ENCODE measurements around the gene ADD1. TPM values are rescaled to one million over a fixed set of nuclear protein-coding genes. Genes with fewer than 3 reads are reported as not detected.
"Not testable (repeated sequence)": the region's sequence is repeated elsewhere in the genome, so short reads cannot be mapped to it uniquely, and the experiment has no call there.

The ADD1 gene
- total and polyA plus RNA-seq, 7 experiments from 2014 or later = 152 to 300 (median 260) TPM

DNA sequence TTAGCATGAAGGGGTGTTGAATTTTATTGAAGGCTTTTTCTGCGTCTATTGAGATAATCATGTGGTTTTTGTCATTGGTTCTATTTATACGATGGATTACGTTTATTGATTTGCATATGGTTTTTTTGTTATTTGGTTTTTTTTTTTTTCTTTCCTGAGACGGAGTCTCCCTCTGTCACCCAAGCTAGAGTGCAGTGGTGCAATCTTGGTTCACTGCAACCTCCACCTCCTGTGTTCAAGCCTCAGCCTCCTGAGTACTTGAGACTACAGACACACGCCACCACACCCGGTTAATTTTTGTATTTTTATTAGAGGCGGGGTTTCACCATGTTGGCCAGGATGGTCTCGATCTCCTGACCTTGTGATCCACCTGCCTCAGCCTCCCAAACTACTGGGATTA is 75.1 kb downstream of the ADD1 start:
- H3K36me3 Mint-ChIP-seq = peaks cover 12 to 73% (median 52%) of the 10 kb centered on the region in 5 donors
- H3K9me3 ChIP-seq (ENCODE audit: control insufficient read depth in 2 of 3, low read length in 3 of 3); POLR2A ChIA-PET; H3K27me3 ChIP-seq (ENCODE audit: control insufficient read depth in 2 of 2, insufficient read depth in 2 of 2, low read length in 2 of 2); H3K4me3 Mint-ChIP-seq; H3K27ac ChIP-seq (ENCODE audit: low read depth, low read length); ATAC-seq; H3K4me3 ChIP-seq (ENCODE audit: low read length); intact Hi-C loops (cut with micrococcal nuclease); DNase-seq; H3K27me3 Mint-ChIP-seq; CTCF ChIA-PET: not testable (repeated sequence)
- H3K36me3 ChIP-seq (ENCODE audit: control insufficient read depth in 2 of 3, insufficient read depth in 3 of 3, low read length in 3 of 3) = peaks cover 0 to 39% (median 11%) of the 10 kb centered on the region in 3 experiments
- peaks cover 34 to 69% (median 59%) of the 10 kb centered on the region in 7 donors for H3K4me1 Mint-ChIP-seq
- H3K9me3 Mint-ChIP-seq = peaks cover 0 to 16% (median 0%) of the 10 kb centered on the region in 11 donors
- H3K27ac Mint-ChIP-seq = peak overlapping the region in 5 of 9 donors; percentile 21 to 66 (median 40)
- peaks cover 14 to 19% of the 10 kb centered on the region in 2 donors for H3K4me1 ChIP-seq (ENCODE audit: control insufficient read depth in 2 of 2, insufficient read depth in 2 of 2, low read length in 2 of 2)

DNA sequence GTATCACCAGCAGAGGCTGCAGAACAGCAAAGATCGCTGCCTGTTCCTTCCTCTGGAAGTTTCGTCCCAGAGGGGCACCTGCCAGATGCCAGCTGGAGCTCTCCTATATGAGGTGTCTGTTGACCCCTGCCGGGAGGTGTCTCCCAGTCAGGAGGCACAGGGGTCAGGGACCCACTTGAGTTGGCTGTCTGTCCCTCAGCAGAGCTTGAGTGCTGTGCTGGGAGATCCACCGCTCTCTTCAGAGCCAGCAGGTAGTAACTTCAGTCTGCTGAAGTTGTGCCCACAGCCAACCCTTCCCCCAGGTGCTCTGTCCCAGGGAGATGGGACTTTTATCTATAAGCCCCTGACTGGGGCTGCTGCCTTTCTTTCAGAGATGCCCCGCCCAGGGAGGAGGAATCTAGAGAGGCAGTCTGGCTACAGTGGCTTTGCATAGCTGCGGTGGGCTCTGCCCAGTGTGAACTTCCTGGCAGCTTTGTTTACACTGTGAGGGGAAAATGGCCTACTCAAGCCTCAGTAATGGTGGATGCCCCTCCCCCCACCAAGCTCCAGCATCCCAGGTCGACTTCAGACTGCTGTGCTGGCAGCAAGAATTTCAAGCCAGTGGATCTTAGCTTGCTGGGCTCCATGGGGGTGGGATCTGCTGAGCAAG is 78.9 kb downstream of the ADD1 start:
- H3K27ac ChIP-seq (ENCODE audit: low read depth, low read length) = peak overlapping the region; percentile 51
- POLR2A ChIA-PET = interaction anchor here (0.6 to 2.2 kb wide), 5 partner anchors 12 to 443 kb away, joined by 3 to 6 read pairs (median 3); no protein-coding TSS in a partner anchor
- H3K27me3 ChIP-seq (ENCODE audit: control insufficient read depth in 2 of 2, insufficient read depth in 2 of 2, low read length in 2 of 2); intact Hi-C loops (cut with micrococcal nuclease); H3K27me3 Mint-ChIP-seq; ATAC-seq; H3K9me3 ChIP-seq (ENCODE audit: control insufficient read depth in 2 of 3, low read length in 3 of 3); H3K4me3 ChIP-seq (ENCODE audit: low read length); DNase-seq: not testable (repeated sequence)
- Mint-ChIP-seq H3K4me1 (peaks cover 27 to 57% (median 47%) of the 10 kb centered on the region in 7 donors), H3K36me3 (peaks cover 12 to 65% (median 37%) of the 10 kb centered on the region in 5 donors), H3K4me3 (peak overlapping the region in 6 of 10 donors; percentile 8 to 62 (median 48)), H3K27ac (peak overlapping the region; percentile 40 to 93 (median 78)), H3K9me3 (peaks cover 0 to 13% (median 0%) of the 10 kb centered on the region in 11 donors)
- CTCF ChIA-PET = interaction anchor here (0.7 kb wide), 1 partner anchor 41 kb away, joined by 3 read pairs; no protein-coding TSS in a partner anchor
- H3K36me3 ChIP-seq (ENCODE audit: control insufficient read depth in 2 of 3, insufficient read depth in 3 of 3, low read length in 3 of 3) = peaks cover 0 to 46% (median 23%) of the 10 kb centered on the region in 3 experiments
- H3K4me1 ChIP-seq (ENCODE audit: control insufficient read depth in 2 of 2, insufficient read depth in 2 of 2, low read length in 2 of 2) = peaks cover 14 to 19% of the 10 kb centered on the region in 2 donors

DNA sequence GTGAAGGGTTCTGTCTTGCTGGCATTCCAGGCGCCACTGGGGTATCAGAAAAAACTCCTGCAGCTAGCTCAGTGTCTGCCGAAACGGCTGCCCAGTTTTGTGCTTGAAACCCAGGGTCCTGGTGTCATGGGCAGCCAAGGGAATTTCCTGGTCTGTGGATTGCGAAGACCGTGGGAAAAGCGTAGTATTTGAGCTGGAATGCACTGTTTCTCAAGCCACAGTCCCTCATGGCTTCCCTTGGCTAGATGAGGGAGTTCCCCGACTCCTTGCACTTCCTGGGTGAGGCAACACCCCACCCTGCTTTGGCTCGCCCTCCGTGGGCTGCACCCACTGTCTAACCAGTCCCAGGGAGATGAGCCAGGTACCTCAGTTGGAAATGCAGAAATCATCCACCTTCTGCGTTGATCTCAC is 79.5 kb downstream of the ADD1 start:
- intact Hi-C loops (cut with micrococcal nuclease) = no loop called here
- Histone ChIP-seq H3K27ac (ENCODE audit: low read depth, low read length) (peak overlapping the region; percentile 51), H3K27me3 (ENCODE audit: control insufficient read depth in 2 of 2, insufficient read depth in 2 of 2, low read length in 2 of 2) (no peaks in the 10 kb centered on the region), H3K4me1 (ENCODE audit: control insufficient read depth in 2 of 2, insufficient read depth in 2 of 2, low read length in 2 of 2) (peaks cover 14 to 19% of the 10 kb centered on the region in 2 donors), H3K9me3 (ENCODE audit: control insufficient read depth in 2 of 3, low read length in 3 of 3) (no peaks in the 10 kb centered on the region), H3K4me3 (ENCODE audit: low read length) (no peak overlapping the region), H3K36me3 (ENCODE audit: control insufficient read depth in 2 of 3, insufficient read depth in 3 of 3, low read length in 3 of 3) (peaks cover 0 to 52% (median 23%) of the 10 kb centered on the region in 3 experiments)
- ChIA-PET POLR2A (interaction anchor here (0.7 to 2.2 kb wide), 4 partner anchors 12 to 442 kb away, joined by 3 to 6 read pairs (median 3); no protein-coding TSS in a partner anchor), CTCF (interaction anchor here (0.7 kb wide), 1 partner anchor 42 kb away, joined by 3 read pairs; no protein-coding TSS in a partner anchor)
- Mint-ChIP-seq H3K27me3 (no peaks in the 10 kb centered on the region), H3K27ac (peak overlapping the region; percentile 40 to 93 (median 82)), H3K36me3 (peaks cover 12 to 63% (median 33%) of the 10 kb centered on the region in 5 donors), H3K4me3 (peak overlapping the region in 8 of 10 donors; percentile 13 to 68 (median 40)), H3K4me1 (peaks cover 27 to 52% (median 42%) of the 10 kb centered on the region in 7 donors), H3K9me3 (peaks cover 0 to 13% (median 0%) of the 10 kb centered on the region in 11 donors)
- no peak for DNase-seq
- ATAC-seq = no peak

DNA sequence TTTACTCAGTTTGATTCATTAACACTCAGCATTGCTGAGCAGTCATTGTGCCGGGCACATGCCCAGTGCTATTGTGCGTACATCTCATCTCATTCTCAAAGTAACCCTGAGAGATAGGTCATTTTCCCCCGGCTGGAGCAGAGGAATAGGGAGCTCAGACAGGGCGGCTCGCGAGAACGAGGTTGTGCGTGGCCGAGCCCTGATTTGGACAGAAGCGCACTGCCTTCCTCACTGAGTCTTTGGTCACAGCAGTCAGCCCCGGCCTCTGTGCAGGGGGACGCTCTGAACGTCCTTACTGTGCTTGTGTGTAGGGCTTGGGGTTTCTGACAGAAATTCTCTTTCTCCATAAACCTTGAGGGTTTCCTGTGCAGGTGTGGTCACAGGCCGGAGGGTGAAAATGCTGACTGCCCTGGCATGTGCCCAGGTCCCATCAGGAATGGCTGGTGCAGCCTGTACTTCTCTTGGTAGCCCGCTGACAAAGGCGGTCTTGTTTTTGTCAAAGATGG is 80.1 kb downstream of the ADD1 start:
- no peaks in the 10 kb centered on the region for H3K27me3 ChIP-seq (ENCODE audit: control insufficient read depth in 2 of 2, insufficient read depth in 2 of 2, low read length in 2 of 2)
- Mint-ChIP-seq H3K9me3 (peaks cover 0 to 13% (median 0%) of the 10 kb centered on the region in 11 donors), H3K36me3 (peaks cover 12 to 62% (median 28%) of the 10 kb centered on the region in 5 donors), H3K27ac (peak overlapping the region; percentile 40 to 93 (median 82)), H3K4me3 (peak overlapping the region in 6 of 10 donors; percentile 13 to 68 (median 48)), H3K4me1 (peaks cover 27 to 46% (median 40%) of the 10 kb centered on the region in 7 donors), H3K27me3 (no peaks in the 10 kb centered on the region)
- no peak for DNase-seq
- CTCF ChIA-PET = no interaction called here
- H3K4me1 ChIP-seq (ENCODE audit: control insufficient read depth in 2 of 2, insufficient read depth in 2 of 2, low read length in 2 of 2) = peaks cover 14 to 19% of the 10 kb centered on the region in 2 donors
- H3K4me3 ChIP-seq (ENCODE audit: low read length) = no peak overlapping the region
- no peaks in the 10 kb centered on the region for H3K9me3 ChIP-seq (ENCODE audit: control insufficient read depth in 2 of 3, low read length in 3 of 3)
- peak overlapping the region; percentile 51 for H3K27ac ChIP-seq (ENCODE audit: low read depth, low read length)
- intact Hi-C loops (cut with micrococcal nuclease) = no loop called here
- no peak for ATAC-seq
- H3K36me3 ChIP-seq (ENCODE audit: control insufficient read depth in 2 of 3, insufficient read depth in 3 of 3, low read length in 3 of 3) = peaks cover 0 to 58% (median 23%) of the 10 kb centered on the region in 3 experiments
- POLR2A ChIA-PET = interaction anchor here (0.7 to 2.2 kb wide), 3 partner anchors 11 to 442 kb away, joined by 3 to 6 read pairs (median 3); no protein-coding TSS in a partner anchor

DNA sequence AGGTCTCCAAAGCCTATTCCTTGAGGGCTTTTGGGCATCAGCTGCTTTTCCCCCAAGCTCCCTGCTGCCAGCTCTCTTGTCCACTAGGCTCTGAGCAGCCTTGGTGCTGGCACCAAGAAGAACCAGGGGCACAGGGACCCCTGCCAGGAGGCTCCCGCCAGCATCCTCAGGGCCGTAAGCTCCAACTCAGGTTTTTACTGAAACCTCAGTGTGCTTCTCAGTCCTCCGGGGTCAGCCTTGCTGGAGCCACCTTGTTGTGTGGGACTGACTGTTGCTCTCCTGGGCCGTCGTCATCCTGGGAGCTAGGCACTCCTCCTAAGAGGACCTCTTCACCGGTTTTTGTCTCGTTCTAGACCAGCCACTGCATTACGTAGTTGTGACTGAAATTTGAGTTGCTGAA is 80.6 kb downstream of the ADD1 start:
- H3K27ac ChIP-seq (ENCODE audit: low read depth, low read length) = peak overlapping the region; percentile 19

DNA sequence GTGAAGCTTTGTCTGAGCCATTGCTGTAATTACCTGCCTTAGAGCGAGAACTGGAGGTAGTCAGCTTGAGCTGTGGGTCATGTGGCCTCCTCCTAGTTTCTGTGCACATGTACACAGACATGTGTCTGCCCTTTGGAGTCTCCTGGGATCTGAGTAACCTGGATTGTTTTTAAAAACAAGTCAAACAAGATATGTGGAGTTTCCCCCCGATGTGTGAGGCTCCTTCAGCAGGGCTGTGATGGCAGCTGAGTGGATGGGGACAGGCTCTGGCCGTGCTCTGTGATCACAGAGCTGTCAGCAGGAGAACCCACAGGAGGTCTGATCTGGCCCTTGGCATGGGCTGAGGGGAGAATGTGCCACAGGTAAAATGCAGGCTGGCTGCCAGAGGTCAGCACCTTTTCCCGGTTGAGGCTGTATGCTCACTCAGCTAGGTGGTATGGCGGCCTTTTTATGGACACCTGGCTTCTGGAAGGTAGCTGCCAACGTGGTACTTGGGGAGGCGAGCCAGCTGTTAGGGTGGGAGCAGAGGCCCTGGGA is 81.2 kb downstream of the ADD1 start:
- H3K36me3 ChIP-seq (ENCODE audit: control insufficient read depth in 2 of 3, insufficient read depth in 3 of 3, low read length in 3 of 3) = peaks cover under 1 to 68% (median 24%) of the 10 kb centered on the region in 3 experiments
- no peaks in the 10 kb centered on the region for H3K9me3 ChIP-seq (ENCODE audit: control insufficient read depth in 2 of 3, low read length in 3 of 3)
- Mint-ChIP-seq H3K27me3 (no peaks in the 10 kb centered on the region), H3K4me3 (peak overlapping the region in 1 of 10 donors; percentile 5), H3K27ac (peak overlapping the region in 7 of 9 donors; percentile 36 to 93 (median 48)), H3K36me3 (peaks cover 8 to 56% (median 21%) of the 10 kb centered on the region in 5 donors), H3K4me1 (peaks cover 26 to 39% (median 37%) of the 10 kb centered on the region in 7 donors), H3K9me3 (peaks cover 0 to 9% (median 0%) of the 10 kb centered on the region in 11 donors)
- peaks cover 14 to 19% of the 10 kb centered on the region in 2 donors for H3K4me1 ChIP-seq (ENCODE audit: control insufficient read depth in 2 of 2, insufficient read depth in 2 of 2, low read length in 2 of 2)
- no peak overlapping the region for H3K4me3 ChIP-seq (ENCODE audit: low read length)
- no peaks in the 10 kb centered on the region for H3K27me3 ChIP-seq (ENCODE audit: control insufficient read depth in 2 of 2, insufficient read depth in 2 of 2, low read length in 2 of 2)
- DNase-seq (no peak), ATAC-seq (no peak)
- intact Hi-C loops (cut with micrococcal nuclease) = no loop called here
- POLR2A ChIA-PET = no interaction called here
- CTCF ChIA-PET = no interaction called here
- peak overlapping the region; percentile 19 for H3K27ac ChIP-seq (ENCODE audit: low read depth, low read length)

More for the DNA sequence above, 80.6 kb downstream of the ADD1 start:
- no peak for DNase-seq
- Mint-ChIP-seq H3K27me3 (no peaks in the 10 kb centered on the region), H3K4me3 (no peak overlapping the region), H3K9me3 (peaks cover 0 to 13% (median 0%) of the 10 kb centered on the region in 11 donors), H3K36me3 (peaks cover 12 to 61% (median 26%) of the 10 kb centered on the region in 5 donors), H3K4me1 (peaks cover 27 to 44% (median 39%) of the 10 kb centered on the region in 7 donors), H3K27ac (peak overlapping the region in 8 of 9 donors; percentile 36 to 93 (median 63))
- Histone ChIP-seq H3K4me3 (ENCODE audit: low read length) (no peak overlapping the region), H3K9me3 (ENCODE audit: control insufficient read depth in 2 of 3, low read length in 3 of 3) (no peaks in the 10 kb centered on the region), H3K4me1 (ENCODE audit: control insufficient read depth in 2 of 2, insufficient read depth in 2 of 2, low read length in 2 of 2) (peaks cover 14 to 19% of the 10 kb centered on the region in 2 donors), H3K27me3 (ENCODE audit: control insufficient read depth in 2 of 2, insufficient read depth in 2 of 2, low read length in 2 of 2) (no peaks in the 10 kb centered on the region), H3K36me3 (ENCODE audit: control insufficient read depth in 2 of 3, insufficient read depth in 3 of 3, low read length in 3 of 3) (peaks cover 0 to 63% (median 23%) of the 10 kb centered on the region in 3 experiments)
- intact Hi-C loops (cut with micrococcal nuclease) = no loop called here
- ATAC-seq = no peak
- POLR2A ChIA-PET = no interaction called here
- CTCF ChIA-PET = no interaction called here
